GM12878 (cell line): ENCODE data around the gene RASGRF1.

ENCODE experiments used
- FOXK2 ChIP-seq: fragments of 450-650 bp; IDR thresholded peaks from 2 replicates; pipeline ENCODE4 v1.6.1; 2017; ENCODE audit warnings: mild to moderate bottlenecking, moderate library complexity
- RAD21 ChIP-seq: IDR thresholded peaks from 2 replicates; pipeline ENCODE4 v1.6.1; 2011; ENCODE audit warnings: mild to moderate bottlenecking, low read depth, low read length, moderate library complexity; ENCODE audit not compliant: insufficient read depth
- TF ChIP-seq, protein P1 (sequence below): fragments of 450-650 bp; IDR thresholded peaks from 2 replicates; pipeline ENCODE4 v1.6.1; 2018; ENCODE audit warnings: mild to moderate bottlenecking, low read depth, moderate library complexity; ENCODE audit not compliant: partially characterized antibody

DNA sequence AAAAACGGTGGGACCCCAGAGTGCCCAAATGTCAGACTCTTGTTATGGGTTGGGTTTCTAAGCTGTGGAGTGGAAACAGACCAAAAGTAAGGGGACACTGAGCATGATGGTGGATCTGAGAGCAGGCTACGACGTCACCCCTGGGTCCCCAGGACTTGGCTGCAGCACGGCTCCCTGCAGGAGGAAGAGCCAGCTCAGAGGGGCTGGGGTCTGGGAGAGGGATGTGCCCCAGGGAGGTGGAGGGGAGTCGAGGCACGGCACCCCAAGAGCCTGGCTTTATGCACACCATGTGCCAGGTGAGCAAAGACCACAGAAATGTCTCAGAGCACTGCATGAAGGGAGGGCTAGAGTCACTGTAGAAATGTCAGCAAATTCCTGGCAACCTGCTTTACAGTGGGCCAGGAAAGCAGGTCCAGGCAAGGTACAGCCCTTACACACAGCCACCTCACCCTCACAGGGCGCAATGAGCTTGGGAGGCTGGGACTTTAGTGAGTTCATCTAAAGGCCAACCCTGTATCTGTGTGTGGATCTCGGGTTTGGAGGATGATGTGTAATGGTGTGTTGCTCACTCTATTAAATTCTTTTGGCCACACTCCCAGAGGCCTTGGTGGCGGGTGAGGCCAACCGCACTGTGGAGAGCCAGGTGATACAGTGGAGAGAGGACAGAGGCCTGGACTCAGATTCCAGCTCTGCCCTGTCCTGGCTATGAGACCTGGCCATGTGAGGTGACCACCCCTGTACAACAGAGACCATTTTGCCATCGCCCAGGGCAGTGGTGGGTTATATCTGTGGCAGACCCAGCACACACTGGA lies 159.8 kb downstream of the RASGRF1 start:
- TF ChIP-seq FOXK2 (no peak), RAD21 (no peak)
- TF ChIP-seq, protein P1, sequence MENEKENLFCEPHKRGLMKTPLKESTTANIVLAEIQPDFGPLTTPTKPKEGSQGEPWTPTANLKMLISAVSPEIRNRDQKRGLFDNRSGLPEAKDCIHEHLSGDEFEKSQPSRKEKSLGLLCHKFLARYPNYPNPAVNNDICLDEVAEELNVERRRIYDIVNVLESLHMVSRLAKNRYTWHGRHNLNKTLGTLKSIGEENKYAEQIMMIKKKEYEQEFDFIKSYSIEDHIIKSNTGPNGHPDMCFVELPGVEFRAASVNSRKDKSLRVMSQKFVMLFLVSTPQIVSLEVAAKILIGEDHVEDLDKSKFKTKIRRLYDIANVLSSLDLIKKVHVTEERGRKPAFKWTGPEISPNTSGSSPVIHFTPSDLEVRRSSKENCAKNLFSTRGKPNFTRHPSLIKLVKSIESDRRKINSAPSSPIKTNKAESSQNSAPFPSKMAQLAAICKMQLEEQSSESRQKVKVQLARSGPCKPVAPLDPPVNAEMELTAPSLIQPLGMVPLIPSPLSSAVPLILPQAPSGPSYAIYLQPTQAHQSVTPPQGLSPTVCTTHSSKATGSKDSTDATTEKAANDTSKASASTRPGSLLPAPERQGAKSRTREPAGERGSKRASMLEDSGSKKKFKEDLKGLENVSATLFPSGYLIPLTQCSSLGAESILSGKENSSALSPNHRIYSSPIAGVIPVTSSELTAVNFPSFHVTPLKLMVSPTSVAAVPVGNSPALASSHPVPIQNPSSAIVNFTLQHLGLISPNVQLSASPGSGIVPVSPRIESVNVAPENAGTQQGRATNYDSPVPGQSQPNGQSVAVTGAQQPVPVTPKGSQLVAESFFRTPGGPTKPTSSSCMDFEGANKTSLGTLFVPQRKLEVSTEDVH: no peak
